ACC112 (cell line): ENCODE results near the gene TSPAN18.

Source experiments
- H2AFZ ChIP-seq: fragments of 200-600 bp; sonication (generic); one replicate; pipeline ENCODE4 v1.6.0; 2017; ENCODE audit warnings: antibody characterized with exemption, low read length; ENCODE audit not compliant: unreplicated experiment
- H3K27ac ChIP-seq: fragments of 200-600 bp; sonication (generic); 2 replicates; pipeline ENCODE4 v1.5.1; 2014; ENCODE audit warnings: low read depth, mild to moderate bottlenecking, antibody characterized with exemption, low read length, moderate library complexity
- H3K27me3 ChIP-seq: fragments of 200-600 bp; sonication (generic); 2 replicates; pipeline ENCODE4 v1.6.1; 2014; ENCODE audit warnings: mild to moderate bottlenecking, antibody characterized with exemption, low read length, moderate library complexity, mixed read lengths; ENCODE audit not compliant: insufficient read depth
- H3K36me3 ChIP-seq: fragments of 200-600 bp; sonication (generic); 2 replicates; pipeline ENCODE4 v1.6.1; 2016; ENCODE audit warnings: mild to moderate bottlenecking, antibody characterized with exemption, low read length, moderate library complexity, mixed read lengths; ENCODE audit not compliant: insufficient read depth
- H3K4me1 ChIP-seq: fragments of 200-600 bp; sonication (generic); one replicate; pipeline ENCODE4 v1.6.1; 2016; ENCODE audit warnings: low read length, mixed read lengths; ENCODE audit not compliant: insufficient read depth, unreplicated experiment, control insufficient read depth
- H3K4me3 ChIP-seq: fragments of 200-600 bp; sonication (generic); 2 replicates; pipeline ENCODE4 v1.5.1; 2014; ENCODE audit warnings: mild to moderate bottlenecking, low read depth, low read length
- H3K79me2 ChIP-seq: fragments of 200-600 bp; sonication (generic); one replicate; pipeline ENCODE4 v1.6.0; 2016; ENCODE audit warnings: low read length; ENCODE audit not compliant: control insufficient read depth, unreplicated experiment, insufficient read depth

Gene TSPAN18

GRCh38 chr11:44797886-44798606 is 71.3 kb downstream of the TSPAN18 start:
- no peak overlapping the region for H3K27ac ChIP-seq
- no peaks in the 10 kb centered on the region for H3K79me2 ChIP-seq
- H3K4me1 ChIP-seq, result no peaks in the 10 kb centered on the region
- no peaks in the 10 kb centered on the region for H3K36me3 ChIP-seq
- H3K4me3 ChIP-seq, result no peak overlapping the region
- no peak overlapping the region for H2AFZ ChIP-seq
- H3K27me3 ChIP-seq, result peaks cover 70% of the 10 kb centered on the region

- no peak overlapping the region for H3K27ac ChIP-seq
- peaks cover 70% of the 10 kb centered on the region for H3K27me3 ChIP-seq
- no peaks in the 10 kb centered on the region for H3K79me2 ChIP-seq
- H3K4me1 ChIP-seq, result no peaks in the 10 kb centered on the region
- no peak overlapping the region for H2AFZ ChIP-seq
- H3K4me3 ChIP-seq, result no peak overlapping the region
- no peaks in the 10 kb centered on the region for H3K36me3 ChIP-seq
Observed at GRCh38 chr11:44798607-44798972, 71.8 kb downstream of the TSPAN18 start.

- peaks cover 70% of the 10 kb centered on the region for H3K27me3 ChIP-seq
- H2AFZ ChIP-seq, result no peak overlapping the region
- H3K27ac ChIP-seq, result no peak overlapping the region
- H3K79me2 ChIP-seq, result no peaks in the 10 kb centered on the region
- H3K4me1 ChIP-seq, result no peaks in the 10 kb centered on the region
- no peak overlapping the region for H3K4me3 ChIP-seq
- no peaks in the 10 kb centered on the region for H3K36me3 ChIP-seq
Observed at GRCh38 chr11:44799012-44799411, 72.2 kb downstream of the TSPAN18 start.

- no peak overlapping the region for H3K4me3 ChIP-seq
- no peak overlapping the region for H3K27ac ChIP-seq
- H3K4me1 ChIP-seq, result no peaks in the 10 kb centered on the region
- no peak overlapping the region for H2AFZ ChIP-seq
- no peaks in the 10 kb centered on the region for H3K79me2 ChIP-seq
- H3K27me3 ChIP-seq, result peaks cover 66% of the 10 kb centered on the region
- no peaks in the 10 kb centered on the region for H3K36me3 ChIP-seq
Observed at GRCh38 chr11:44802347-44802746, 75.6 kb downstream of the TSPAN18 start.

- no peaks in the 10 kb centered on the region for H3K79me2 ChIP-seq
- no peaks in the 10 kb centered on the region for H3K36me3 ChIP-seq
- H3K27me3 ChIP-seq, result peaks cover 65% of the 10 kb centered on the region
- H3K4me3 ChIP-seq, result no peak overlapping the region
- no peaks in the 10 kb centered on the region for H3K4me1 ChIP-seq
- H3K27ac ChIP-seq, result no peak overlapping the region
- H2AFZ ChIP-seq, result no peak overlapping the region
Observed at GRCh38 chr11:44803009-44803408, 76.2 kb downstream of the TSPAN18 start.

GRCh38 chr11:44804449-44805437 is 78.0 kb downstream of the TSPAN18 start:
- no peaks in the 10 kb centered on the region for H3K36me3 ChIP-seq
- H3K4me1 ChIP-seq, result no peaks in the 10 kb centered on the region
- no peak overlapping the region for H3K27ac ChIP-seq
- H3K79me2 ChIP-seq, result no peaks in the 10 kb centered on the region
- no peak overlapping the region for H3K4me3 ChIP-seq
- H2AFZ ChIP-seq, result no peak overlapping the region
- H3K27me3 ChIP-seq, result peaks cover 70% of the 10 kb centered on the region

GRCh38 chr11:44805596-44805995 is 78.8 kb downstream of the TSPAN18 start:
- Histone ChIP-seq H3K27ac (no peak overlapping the region), H3K4me3 (no peak overlapping the region), H3K4me1 (no peaks in the 10 kb centered on the region), H2AFZ (no peak overlapping the region), H3K27me3 (peaks cover 64% of the 10 kb centered on the region), H3K36me3 (no peaks in the 10 kb centered on the region), H3K79me2 (no peaks in the 10 kb centered on the region)

- no peaks in the 10 kb centered on the region for H3K36me3 ChIP-seq
- no peak overlapping the region for H2AFZ ChIP-seq
- peaks cover 47% of the 10 kb centered on the region for H3K27me3 ChIP-seq
- no peaks in the 10 kb centered on the region for H3K4me1 ChIP-seq
- H3K79me2 ChIP-seq, result no peaks in the 10 kb centered on the region
- no peak overlapping the region for H3K4me3 ChIP-seq
- H3K27ac ChIP-seq, result no peak overlapping the region
Observed at GRCh38 chr11:44808053-44808753, 81.4 kb downstream of the TSPAN18 start.

GRCh38 chr11:44809283-44809682 is 82.5 kb downstream of the TSPAN18 start:
- H3K27me3 ChIP-seq, result peaks cover 37% of the 10 kb centered on the region
- no peak overlapping the region for H2AFZ ChIP-seq
- H3K36me3 ChIP-seq, result no peaks in the 10 kb centered on the region
- no peaks in the 10 kb centered on the region for H3K79me2 ChIP-seq
- H3K4me1 ChIP-seq, result no peaks in the 10 kb centered on the region
- no peak overlapping the region for H3K27ac ChIP-seq
- no peak overlapping the region for H3K4me3 ChIP-seq

- Histone ChIP-seq H3K27me3 (peaks cover 21% of the 10 kb centered on the region), H3K36me3 (no peaks in the 10 kb centered on the region), H3K79me2 (no peaks in the 10 kb centered on the region), H3K27ac (no peak overlapping the region), H3K4me3 (no peak overlapping the region), H3K4me1 (no peaks in the 10 kb centered on the region), H2AFZ (no peak overlapping the region)
Observed at GRCh38 chr11:44811841-44812448, 85.2 kb downstream of the TSPAN18 start.
